IPS DF 4.7 (cell line): ENCODE data around the gene GNAO1.

Experiments used
- DNase-seq: peaks from one replicate; pipeline ENCODE4 v3.0.0-alpha.2; 2013; ENCODE audit warnings: low spot score; ENCODE audit errors: extremely low read depth

GNAO1 gene

GRCh38 chr16:56238188-56238587, 46.9 kb downstream of the GNAO1 start:
- DNase-seq: no peak

- no peak for DNase-seq
Measured at GRCh38 chr16:56241596-56241995, 50.3 kb downstream of the GNAO1 start.

GRCh38 chr16:56242740-56243139, 51.5 kb downstream of the GNAO1 start:
- DNase-seq: no peak

GRCh38 chr16:56244612-56245011, 53.3 kb downstream of the GNAO1 start:
- no peak for DNase-seq

- DNase-seq: no peak
Measured at GRCh38 chr16:56245197-56245596, 53.9 kb downstream of the GNAO1 start.

- DNase-seq: no peak
Measured at GRCh38 chr16:56246051-56246817, 54.9 kb downstream of the GNAO1 start.

- no peak for DNase-seq
Measured at GRCh38 chr16:56247018-56247417, 55.7 kb downstream of the GNAO1 start.

GRCh38 chr16:56247808-56248207, 56.5 kb downstream of the GNAO1 start:
- no peak for DNase-seq

- DNase-seq: no peak
Measured at GRCh38 chr16:56252835-56253234, 61.5 kb downstream of the GNAO1 start.

GRCh38 chr16:56255904-56256303, 64.6 kb downstream of the GNAO1 start:
- no peak for DNase-seq

- no peak for DNase-seq
Measured at GRCh38 chr16:56257239-56257638, 66.0 kb downstream of the GNAO1 start.

- DNase-seq: no peak
Measured at GRCh38 chr16:56257666-56258342, 66.5 kb downstream of the GNAO1 start.

GRCh38 chr16:56258508-56259424, 67.5 kb downstream of the GNAO1 start:
- no peak for DNase-seq

- DNase-seq: no peak
Measured at GRCh38 chr16:56259425-56259779, 68.1 kb downstream of the GNAO1 start.

GRCh38 chr16:56260378-56261160, 69.3 kb downstream of the GNAO1 start:
- no peak for DNase-seq

GRCh38 chr16:56261656-56262055, 70.4 kb downstream of the GNAO1 start:
- no peak for DNase-seq

GRCh38 chr16:56262148-56262547, 70.9 kb downstream of the GNAO1 start:
- DNase-seq: no peak

GRCh38 chr16:56262551-56263245, 71.4 kb downstream of the GNAO1 start:
- DNase-seq: no peak

GRCh38 chr16:56263711-56264608, 72.7 kb downstream of the GNAO1 start:
- DNase-seq: no peak

- no peak for DNase-seq
Measured at GRCh38 chr16:56264609-56264972, 73.3 kb downstream of the GNAO1 start.
